ENCODE measurements around the gene CD300C. TPM values are rescaled to one million over a fixed set of nuclear protein-coding genes. Genes with fewer than 3 reads are reported as not detected.

Gene CD300C
- total RNA-seq, 1 donor from 2014 or later, result not detected

- Mint-ChIP-seq H3K4me1 (no peaks in the 10 kb centered on the region), H3K4me3 (no peak overlapping the region), H3K27ac (no peak overlapping the region), H3K36me3 (no peaks in the 10 kb centered on the region), H3K9me3 (no peaks in the 10 kb centered on the region), H3K27me3 (ENCODE audit: low read depth) (peaks cover 29% of the 10 kb centered on the region)
- no peak for DNase-seq (ENCODE audit: low spot score in 2 of 2, unreplicated experiment in 2 of 2)
- no peak for TF ChIP-seq CTCF (IDR thresholded peaks at IDR 0.05; ENCODE audit: unreplicated experiment)
These were observed 3.1 kb downstream of the CD300C start for GRCh38 chr17:74542727-74543383.

- H3K9me3 Mint-ChIP-seq, result no peaks in the 10 kb centered on the region
- H3K4me1 Mint-ChIP-seq, result no peaks in the 10 kb centered on the region
- peaks cover 36% of the 10 kb centered on the region for H3K27me3 Mint-ChIP-seq (ENCODE audit: low read depth)
- no peaks in the 10 kb centered on the region for H3K36me3 Mint-ChIP-seq
- no peak overlapping the region for H3K4me3 Mint-ChIP-seq
- no peak for DNase-seq (ENCODE audit: low spot score in 2 of 2, unreplicated experiment in 2 of 2)
- H3K27ac Mint-ChIP-seq, result no peak overlapping the region
- TF ChIP-seq CTCF (IDR thresholded peaks at IDR 0.05; ENCODE audit: unreplicated experiment), result no peak
These were observed 3.7 kb downstream of the CD300C start for GRCh38 chr17:74542166-74542565.

GRCh38 chr17:74541176-74542111, 4.5 kb downstream of the CD300C start:
- H3K27ac Mint-ChIP-seq, result no peak overlapping the region
- H3K27me3 Mint-ChIP-seq (ENCODE audit: low read depth), result peaks cover 44% of the 10 kb centered on the region
- H3K4me3 Mint-ChIP-seq, result no peak overlapping the region
- H3K36me3 Mint-ChIP-seq, result no peaks in the 10 kb centered on the region
- no peak for TF ChIP-seq CTCF (IDR thresholded peaks at IDR 0.05; ENCODE audit: unreplicated experiment)
- H3K9me3 Mint-ChIP-seq, result no peaks in the 10 kb centered on the region
- no peak for DNase-seq (ENCODE audit: low spot score in 2 of 2, unreplicated experiment in 2 of 2)
- H3K4me1 Mint-ChIP-seq, result no peaks in the 10 kb centered on the region

GRCh38 chr17:74539281-74539820, 6.6 kb downstream of the CD300C start:
- H3K4me1 Mint-ChIP-seq, result no peaks in the 10 kb centered on the region
- H3K27me3 Mint-ChIP-seq (ENCODE audit: low read depth), result peaks cover 52% of the 10 kb centered on the region
- H3K27ac Mint-ChIP-seq, result no peak overlapping the region
- H3K36me3 Mint-ChIP-seq, result no peaks in the 10 kb centered on the region
- peaks cover 3% of the 10 kb centered on the region for H3K9me3 Mint-ChIP-seq
- TF ChIP-seq CTCF (IDR thresholded peaks at IDR 0.05; ENCODE audit: unreplicated experiment), result no peak
- no peak for DNase-seq (ENCODE audit: low spot score in 2 of 2, unreplicated experiment in 2 of 2)
- H3K4me3 Mint-ChIP-seq, result no peak overlapping the region

GRCh38 chr17:74536890-74537289, 9.0 kb downstream of the CD300C start:
- no peaks in the 10 kb centered on the region for H3K4me1 Mint-ChIP-seq
- no peaks in the 10 kb centered on the region for H3K36me3 Mint-ChIP-seq
- H3K4me3 Mint-ChIP-seq, result no peak overlapping the region
- peaks cover 3% of the 10 kb centered on the region for H3K9me3 Mint-ChIP-seq
- no peak overlapping the region for H3K27ac Mint-ChIP-seq
- TF ChIP-seq CTCF (IDR thresholded peaks at IDR 0.05; ENCODE audit: unreplicated experiment), result no peak
- no peak for DNase-seq (ENCODE audit: low spot score in 2 of 2, unreplicated experiment in 2 of 2)
- peaks cover 55% of the 10 kb centered on the region for H3K27me3 Mint-ChIP-seq (ENCODE audit: low read depth)

Data from mesothelial cell of epicardium (in vitro differentiated cells).